Ishikawa (cell line): Measurements from ENCODE around the gene GRID2.

Experiments used
- CEBPB ChIP-seq: IDR thresholded peaks from 2 replicates; pipeline ENCODE4 v1.6.1; 2012
- CREB1 ChIP-seq: IDR thresholded peaks from 2 replicates; pipeline ENCODE4 v1.6.1; 2012; ENCODE audit warnings: low read depth
- EGR1 ChIP-seq: IDR thresholded peaks from 2 replicates; pipeline ENCODE4 v1.6.1; 2012
- EP300 ChIP-seq: IDR thresholded peaks from 2 replicates; pipeline ENCODE4 v1.6.1; 2012; ENCODE audit warnings: borderline replicate concordance
- FOXM1 ChIP-seq: IDR thresholded peaks from 2 replicates; pipeline ENCODE4 v1.6.1; 2012; ENCODE audit warnings: low read depth, borderline replicate concordance
- NFIC ChIP-seq: IDR thresholded peaks from 2 replicates; pipeline ENCODE4 v1.6.1; 2012
- RAD21 ChIP-seq: IDR thresholded peaks from 2 replicates; pipeline ENCODE4 v1.6.1; 2012; ENCODE audit warnings: low read depth
- TAF1 ChIP-seq: IDR thresholded peaks from 2 replicates; pipeline ENCODE4 v1.6.1; 2012; ENCODE audit warnings: low read depth, mild to moderate bottlenecking
- TCF12 ChIP-seq: IDR thresholded peaks from 2 replicates; pipeline ENCODE4 v1.6.1; 2012; ENCODE audit warnings: low read depth
- TEAD4 ChIP-seq: IDR thresholded peaks from 2 replicates; pipeline ENCODE4 v1.6.1; 2012
- YY1 ChIP-seq: IDR thresholded peaks from 2 replicates; pipeline ENCODE4 v1.6.1; 2012; ENCODE audit warnings: low read depth
- ZBTB7A ChIP-seq: IDR thresholded peaks from 2 replicates; pipeline ENCODE4 v1.6.1; 2012; ENCODE audit warnings: low read depth
- TF ChIP-seq, protein P1 (sequence below): IDR thresholded peaks from 2 replicates; pipeline ENCODE4 v1.6.1; 2012; ENCODE audit warnings: low read depth, mild to moderate bottlenecking
- TF ChIP-seq, protein P2 (sequence below): IDR thresholded peaks from 2 replicates; pipeline ENCODE4 v1.6.1; 2012

DNA sequence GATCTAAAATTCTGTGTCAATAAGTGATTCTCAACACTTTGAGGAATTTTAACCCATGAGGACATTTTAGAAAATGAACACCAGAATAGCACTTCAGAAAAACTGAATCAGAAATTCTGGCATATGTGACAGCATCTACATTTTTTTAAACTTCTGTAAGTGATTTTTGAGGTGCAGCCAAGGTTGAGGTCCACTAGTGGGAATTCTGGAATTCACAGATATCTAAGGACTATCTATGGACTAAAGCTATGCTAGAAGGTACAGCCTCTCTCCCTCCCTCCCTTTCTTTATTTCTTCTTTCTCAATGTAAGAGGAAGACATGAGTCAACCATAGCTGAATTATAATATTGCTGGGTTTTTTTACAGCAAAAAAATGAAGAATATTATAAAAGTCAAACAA lies 1016.6 kb downstream of the GRID2 start:
- TF ChIP-seq EP300, result no peak
- no peak for TF ChIP-seq ZBTB7A
- no peak for TF ChIP-seq TCF12
- no peak for TF ChIP-seq CEBPB
- TF ChIP-seq, protein P1, sequence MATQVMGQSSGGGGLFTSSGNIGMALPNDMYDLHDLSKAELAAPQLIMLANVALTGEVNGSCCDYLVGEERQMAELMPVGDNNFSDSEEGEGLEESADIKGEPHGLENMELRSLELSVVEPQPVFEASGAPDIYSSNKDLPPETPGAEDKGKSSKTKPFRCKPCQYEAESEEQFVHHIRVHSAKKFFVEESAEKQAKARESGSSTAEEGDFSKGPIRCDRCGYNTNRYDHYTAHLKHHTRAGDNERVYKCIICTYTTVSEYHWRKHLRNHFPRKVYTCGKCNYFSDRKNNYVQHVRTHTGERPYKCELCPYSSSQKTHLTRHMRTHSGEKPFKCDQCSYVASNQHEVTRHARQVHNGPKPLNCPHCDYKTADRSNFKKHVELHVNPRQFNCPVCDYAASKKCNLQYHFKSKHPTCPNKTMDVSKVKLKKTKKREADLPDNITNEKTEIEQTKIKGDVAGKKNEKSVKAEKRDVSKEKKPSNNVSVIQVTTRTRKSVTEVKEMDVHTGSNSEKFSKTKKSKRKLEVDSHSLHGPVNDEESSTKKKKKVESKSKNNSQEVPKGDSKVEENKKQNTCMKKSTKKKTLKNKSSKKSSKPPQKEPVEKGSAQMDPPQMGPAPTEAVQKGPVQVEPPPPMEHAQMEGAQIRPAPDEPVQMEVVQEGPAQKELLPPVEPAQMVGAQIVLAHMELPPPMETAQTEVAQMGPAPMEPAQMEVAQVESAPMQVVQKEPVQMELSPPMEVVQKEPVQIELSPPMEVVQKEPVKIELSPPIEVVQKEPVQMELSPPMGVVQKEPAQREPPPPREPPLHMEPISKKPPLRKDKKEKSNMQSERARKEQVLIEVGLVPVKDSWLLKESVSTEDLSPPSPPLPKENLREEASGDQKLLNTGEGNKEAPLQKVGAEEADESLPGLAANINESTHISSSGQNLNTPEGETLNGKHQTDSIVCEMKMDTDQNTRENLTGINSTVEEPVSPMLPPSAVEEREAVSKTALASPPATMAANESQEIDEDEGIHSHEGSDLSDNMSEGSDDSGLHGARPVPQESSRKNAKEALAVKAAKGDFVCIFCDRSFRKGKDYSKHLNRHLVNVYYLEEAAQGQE, result no peak
- TF ChIP-seq TAF1, result no peak
- TF ChIP-seq YY1, result no peak
- TF ChIP-seq TEAD4, result no peak
- TF ChIP-seq FOXM1, result no peak
- no peak for TF ChIP-seq EGR1
- TF ChIP-seq CREB1, result no peak
- TF ChIP-seq, protein P2, sequence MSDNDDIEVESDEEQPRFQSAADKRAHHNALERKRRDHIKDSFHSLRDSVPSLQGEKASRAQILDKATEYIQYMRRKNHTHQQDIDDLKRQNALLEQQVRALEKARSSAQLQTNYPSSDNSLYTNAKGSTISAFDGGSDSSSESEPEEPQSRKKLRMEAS, result no peak
- TF ChIP-seq RAD21, result no peak
- no peak for TF ChIP-seq NFIC
